Measurements from ENCODE around the gene CASP8.
"Not testable (repeated sequence)": the region's sequence is repeated elsewhere in the genome, so short reads cannot be mapped to it uniquely, and the experiment has no call there.

CASP8 gene

DNA sequence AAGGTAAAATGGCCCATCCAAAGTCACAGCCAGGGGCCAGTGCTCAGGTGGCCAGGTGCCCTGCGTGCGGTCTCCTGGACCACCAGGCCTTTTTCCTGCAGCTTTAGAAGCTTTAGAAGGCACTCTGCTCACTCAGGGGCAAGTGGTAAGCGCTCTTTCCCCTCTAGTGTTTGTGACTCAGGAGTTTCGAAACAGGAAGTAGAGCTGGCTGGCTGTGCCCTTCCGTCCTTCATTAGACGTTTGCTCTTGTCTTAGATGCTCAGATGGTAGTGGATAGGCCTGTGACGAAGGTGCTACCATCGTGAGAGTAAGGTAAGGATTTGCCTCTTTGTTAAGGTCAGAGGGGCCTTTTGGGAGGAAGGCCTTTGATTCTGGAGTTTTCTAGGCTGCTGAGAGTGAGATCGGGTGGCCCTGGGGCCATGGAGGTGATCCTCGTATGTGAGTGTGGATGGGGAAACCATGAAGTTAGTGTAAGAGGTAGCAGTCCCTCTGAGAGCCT, at the start of gene CASP8:
Gene CASP8 (plus strand): TSS at position 235 of the 499 bp plus-strand sequence. CDS start 5,951 bp downstream, outside the sequence.
- DNase-seq: peak; percentile 77

DNA sequence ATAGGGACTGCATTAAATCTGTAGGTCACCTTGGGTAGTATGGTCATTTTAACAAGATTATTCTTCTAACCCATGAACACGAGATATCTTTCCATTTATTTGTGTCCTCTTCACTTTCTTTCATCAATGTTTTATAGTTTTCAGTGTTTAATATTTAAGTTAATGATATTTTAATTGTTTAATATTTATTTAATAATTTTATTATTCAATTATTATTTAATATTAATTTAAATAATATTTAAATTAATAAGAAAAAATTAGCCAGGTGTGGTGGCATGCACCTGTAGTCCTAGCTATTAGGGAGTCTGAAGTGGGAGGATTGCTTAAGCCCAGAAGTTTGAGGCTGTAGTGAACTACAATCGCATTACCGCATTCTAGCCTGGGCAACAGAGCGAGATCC, 44.4 kb upstream of the CASP8 start:
- no peak for DNase-seq

DNA sequence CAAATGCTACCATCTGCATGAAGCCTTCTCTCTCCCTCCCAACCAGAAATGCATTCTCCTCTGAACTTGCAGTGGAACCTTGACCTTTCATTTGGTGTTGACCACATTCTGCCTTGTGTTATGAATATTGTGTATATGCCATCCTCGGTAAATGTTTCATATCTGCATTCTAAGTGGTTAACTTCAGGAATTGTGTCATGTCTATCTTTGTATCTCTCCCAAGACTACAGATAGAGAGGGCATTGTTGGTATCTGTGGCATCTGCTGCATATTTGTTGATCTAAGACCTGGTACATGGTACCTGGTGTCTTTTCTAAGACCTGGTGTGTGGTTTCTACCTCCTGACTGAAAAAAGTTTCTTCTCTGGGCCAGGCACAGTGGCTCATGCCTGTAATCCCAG, 43.4 kb upstream of the CASP8 start:
- no peak for DNase-seq

DNA sequence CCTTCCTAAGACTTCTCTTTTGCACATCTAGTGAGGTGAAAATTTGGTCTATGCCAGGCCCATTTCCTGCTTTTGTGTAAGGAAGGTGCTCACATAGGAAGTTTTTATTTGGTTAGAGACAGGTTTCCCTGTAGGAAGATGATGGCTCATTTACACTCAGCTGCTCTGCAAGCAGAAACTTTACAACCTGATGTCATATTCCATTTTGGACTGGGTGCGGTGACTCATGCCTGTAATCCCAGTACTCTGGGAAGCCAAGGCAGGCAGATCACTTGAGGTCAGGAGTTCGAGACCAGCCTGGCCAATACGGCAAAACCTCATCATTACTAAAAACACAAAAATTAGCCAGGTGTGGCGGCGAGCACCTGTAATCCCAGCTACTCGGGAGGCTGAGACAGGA, 41.6 kb upstream of the CASP8 start:
- no peak for DNase-seq

DNA sequence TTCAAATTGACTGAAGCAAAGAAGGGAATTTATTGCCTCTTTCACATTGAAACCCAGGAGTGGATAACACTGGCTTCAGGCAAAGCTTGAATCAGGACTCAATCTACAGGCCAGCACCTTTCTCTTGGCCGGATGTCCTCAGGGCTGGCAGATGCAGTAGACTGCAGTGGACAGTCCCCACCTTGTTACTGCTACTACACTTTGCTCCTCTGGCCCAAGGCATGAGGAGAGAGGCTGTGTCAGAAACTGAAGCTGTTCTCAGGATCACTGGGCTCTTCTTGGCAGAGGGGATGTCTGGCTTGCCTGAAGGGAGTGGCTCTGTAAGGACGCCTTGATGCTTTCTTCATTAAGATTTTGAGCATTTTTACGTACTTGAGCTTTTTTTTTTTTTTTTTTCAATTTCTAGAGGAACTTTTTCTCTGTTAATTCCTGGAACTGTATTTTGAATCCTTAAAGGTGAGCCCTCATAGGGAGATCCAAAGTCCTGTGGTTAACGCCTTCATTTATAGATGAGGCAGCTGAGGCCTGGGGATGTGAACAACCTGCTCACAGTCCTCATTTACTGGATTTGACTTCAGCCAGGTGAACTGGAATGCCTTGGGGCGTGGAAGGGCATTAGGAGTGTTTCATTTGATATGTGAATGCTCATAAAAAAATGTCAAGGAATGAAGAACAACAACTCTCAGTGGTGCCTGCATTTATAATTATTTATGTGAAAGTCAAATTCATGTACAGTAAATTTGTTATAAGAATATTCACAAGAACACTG, 40.8 kb upstream of the CASP8 start:
- DNase-seq: no peak

DNA sequence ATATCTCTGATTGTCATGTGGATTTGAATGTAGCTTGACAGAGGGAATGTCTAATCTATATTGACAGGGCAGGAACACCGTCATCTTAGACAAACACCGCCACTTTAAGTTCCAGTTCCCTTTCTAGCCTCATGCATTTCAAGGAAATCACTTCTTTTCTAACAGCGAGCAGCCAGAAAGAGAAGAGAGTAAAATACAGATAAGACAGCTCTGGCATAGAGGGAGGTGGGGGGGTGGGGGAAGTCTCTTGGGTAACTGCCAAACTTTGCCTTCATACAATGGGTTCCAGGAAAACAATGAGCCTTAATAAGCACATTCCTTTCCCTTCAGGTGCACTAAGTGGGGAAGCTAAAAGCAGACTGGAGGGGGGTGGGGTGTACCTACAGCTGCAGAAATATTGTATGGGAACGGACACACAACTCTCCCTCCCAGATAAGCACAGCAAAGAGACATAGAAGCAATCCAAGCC, 40.2 kb upstream of the CASP8 start:
- peak; percentile 41 for DNase-seq

DNA sequence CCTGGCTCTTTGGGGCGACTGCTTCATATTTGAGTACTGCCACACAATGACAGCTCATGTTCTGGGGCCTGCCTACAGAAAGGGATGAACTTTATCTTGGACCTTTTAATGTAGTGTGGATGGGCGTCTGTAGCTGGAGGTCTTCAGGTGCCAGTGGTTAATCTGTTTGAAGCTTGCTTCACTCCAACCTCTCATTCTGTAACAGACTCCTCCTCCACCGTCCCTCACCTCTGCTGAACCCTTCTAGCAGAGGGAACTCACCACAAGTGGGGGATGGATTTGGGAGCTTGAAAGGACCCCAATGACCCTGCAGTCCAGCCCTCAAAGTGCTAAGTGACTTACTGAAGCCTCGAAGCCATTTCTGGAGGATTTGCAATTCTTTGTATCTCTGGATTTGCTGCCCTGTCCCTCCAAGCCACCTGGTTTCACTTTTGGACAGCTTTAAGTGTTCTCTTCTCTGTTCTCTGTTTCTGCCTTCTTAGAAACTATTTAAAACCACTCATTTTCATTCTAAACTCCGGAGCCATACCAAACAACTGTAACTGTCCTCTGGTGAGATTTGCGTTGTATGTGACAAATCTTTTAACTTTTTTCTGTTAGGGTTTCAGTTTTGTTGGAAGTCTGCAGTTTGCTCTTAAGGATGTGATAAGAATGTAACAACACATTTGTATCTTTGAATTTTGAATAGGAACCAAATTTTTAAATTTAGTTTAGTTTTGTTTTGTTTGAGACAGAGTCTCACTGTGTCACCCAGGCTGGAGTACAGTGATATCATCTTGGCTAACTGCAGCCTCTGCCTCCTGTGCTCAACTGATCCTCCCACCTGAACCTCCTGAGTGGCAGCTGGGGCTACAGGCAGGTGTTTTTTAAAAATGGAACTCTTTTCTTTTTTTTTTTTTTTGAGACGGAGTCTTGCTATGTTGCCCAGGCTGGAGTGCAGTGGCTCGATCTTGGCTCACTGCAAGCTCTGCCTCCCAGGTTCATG, 37.0 kb upstream of the CASP8 start:
- no peak for DNase-seq

DNA sequence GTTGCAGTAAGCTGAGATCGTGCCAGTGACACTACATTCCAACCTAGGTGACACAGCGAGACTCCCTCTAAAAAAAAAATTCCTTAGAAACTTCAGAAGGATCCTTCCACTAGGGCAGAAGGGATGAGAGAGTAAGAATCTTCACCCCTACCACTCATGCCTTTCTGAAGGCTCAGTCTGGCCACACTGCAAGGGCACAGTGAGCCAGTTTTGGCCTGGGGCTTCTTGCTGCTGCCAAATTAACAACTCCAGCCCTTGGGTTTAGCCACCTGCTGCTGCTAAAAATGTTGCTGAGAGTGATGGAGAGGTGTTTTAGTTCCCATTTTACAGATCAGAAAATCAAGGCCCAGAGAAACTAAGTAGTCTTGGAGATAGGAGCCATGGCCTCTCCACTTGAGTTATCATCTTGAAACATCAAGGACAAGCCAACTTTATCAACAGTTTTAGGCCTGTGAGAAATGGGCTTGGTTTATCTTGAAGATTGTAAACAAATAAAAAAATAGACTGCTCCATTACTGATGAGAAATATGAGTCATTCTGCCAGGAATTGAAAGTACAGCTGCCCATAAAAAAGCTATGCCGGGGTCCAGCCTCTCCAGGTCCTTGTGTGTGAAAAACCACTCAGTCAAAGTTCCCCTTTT, 31.9 kb upstream of the CASP8 start:
- DNase-seq: no peak

DNA sequence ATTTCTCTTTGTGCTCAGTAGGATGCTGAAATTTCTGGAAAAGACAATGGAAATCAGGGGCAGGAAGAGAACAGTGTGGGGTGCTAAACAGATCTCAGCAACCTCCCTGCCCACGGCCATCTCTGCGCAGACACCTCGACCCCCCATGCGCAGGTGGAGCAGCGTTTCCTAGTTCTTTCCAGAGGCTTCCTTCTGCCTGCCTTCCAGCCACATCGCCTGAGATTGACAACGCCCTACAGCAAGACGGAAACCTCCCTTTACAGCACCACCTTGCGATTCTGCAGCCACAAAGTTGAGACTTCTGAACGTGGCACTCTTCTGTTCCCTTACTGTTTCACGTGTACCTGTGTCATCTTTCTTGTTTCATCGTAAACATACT, 31.4 kb upstream of the CASP8 start:
- DNase-seq: peak; percentile 43

DNA sequence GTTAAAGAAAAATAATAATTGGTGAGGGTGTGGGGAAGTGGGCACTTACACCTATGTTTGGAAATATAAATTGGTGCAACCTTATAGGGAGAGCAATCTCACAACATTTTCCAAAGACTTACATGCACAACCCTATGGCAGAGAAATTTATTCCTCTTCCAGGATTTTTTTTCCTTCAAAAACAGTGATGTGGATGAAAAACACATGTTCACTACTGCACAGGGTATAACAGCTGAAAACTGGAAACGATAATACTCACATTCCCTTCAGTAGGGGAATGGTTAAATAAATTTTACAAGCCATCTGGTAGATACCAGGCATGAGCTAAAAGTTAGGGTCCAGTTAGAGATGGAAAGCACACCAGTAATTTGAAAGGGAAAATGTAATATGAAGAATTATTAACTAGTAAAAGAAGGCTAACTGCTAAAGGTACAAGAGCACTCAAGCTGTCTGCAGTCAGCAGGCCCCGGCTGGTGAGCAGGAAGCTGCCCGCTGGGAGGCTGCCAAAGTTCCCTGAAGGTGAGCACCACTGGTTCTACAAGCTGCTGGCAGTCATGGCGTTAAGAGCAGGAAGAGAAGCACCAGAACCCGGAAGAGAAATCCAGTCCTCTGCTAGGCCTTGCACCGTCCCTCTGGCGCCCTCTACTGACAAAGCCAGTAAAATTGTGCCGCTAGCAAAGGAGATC, 28.4 kb upstream of the CASP8 start:
- peak; percentile 95 for DNase-seq

DNA sequence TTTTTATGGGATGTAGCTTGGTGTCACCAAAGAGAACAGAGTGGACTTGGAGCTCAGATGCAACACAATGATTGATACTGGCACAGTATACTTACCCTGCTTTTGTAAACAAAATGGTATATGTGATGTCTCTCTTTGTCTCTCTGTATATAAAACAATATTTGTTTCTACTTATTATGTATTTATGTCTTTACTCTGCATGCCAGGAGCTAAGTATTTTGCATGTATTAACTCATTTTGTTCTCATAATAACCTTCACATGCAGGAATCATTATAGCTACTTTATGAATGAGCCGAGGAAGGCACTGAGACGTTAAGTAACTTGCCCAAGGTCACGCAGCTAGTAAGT, 27.9 kb upstream of the CASP8 start:
- no peak for DNase-seq

DNA sequence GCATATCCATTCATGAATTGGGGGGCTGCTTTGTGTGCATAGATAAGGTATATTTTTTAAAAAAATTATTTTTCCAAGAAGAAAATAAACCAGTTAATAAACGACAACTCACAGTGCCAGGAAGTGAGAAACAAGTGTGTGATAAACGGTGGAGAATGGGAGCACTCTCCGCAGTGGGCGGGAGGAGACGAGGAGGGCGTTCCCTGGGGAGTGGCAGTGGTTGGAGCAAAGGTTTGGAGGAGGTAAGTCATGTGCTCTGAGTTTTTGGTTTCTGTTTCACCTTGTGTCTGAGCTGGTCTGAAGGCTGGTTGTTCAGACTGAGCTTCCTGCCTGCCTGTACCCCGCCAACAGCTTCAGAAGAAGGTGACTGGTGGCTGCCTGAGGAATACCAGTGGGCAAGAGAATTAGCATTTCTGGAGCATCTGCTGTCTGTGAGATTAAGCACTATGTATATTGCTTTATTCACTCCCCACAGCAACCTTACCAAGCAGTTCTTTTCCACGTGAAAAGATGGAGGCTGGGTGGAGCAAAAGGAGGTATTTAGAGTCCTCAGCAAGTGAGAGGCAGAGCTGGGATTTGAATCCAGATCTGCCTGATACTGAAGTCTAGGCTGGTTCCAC, 27.0 kb upstream of the CASP8 start:
- peak; percentile 92 for DNase-seq

DNA sequence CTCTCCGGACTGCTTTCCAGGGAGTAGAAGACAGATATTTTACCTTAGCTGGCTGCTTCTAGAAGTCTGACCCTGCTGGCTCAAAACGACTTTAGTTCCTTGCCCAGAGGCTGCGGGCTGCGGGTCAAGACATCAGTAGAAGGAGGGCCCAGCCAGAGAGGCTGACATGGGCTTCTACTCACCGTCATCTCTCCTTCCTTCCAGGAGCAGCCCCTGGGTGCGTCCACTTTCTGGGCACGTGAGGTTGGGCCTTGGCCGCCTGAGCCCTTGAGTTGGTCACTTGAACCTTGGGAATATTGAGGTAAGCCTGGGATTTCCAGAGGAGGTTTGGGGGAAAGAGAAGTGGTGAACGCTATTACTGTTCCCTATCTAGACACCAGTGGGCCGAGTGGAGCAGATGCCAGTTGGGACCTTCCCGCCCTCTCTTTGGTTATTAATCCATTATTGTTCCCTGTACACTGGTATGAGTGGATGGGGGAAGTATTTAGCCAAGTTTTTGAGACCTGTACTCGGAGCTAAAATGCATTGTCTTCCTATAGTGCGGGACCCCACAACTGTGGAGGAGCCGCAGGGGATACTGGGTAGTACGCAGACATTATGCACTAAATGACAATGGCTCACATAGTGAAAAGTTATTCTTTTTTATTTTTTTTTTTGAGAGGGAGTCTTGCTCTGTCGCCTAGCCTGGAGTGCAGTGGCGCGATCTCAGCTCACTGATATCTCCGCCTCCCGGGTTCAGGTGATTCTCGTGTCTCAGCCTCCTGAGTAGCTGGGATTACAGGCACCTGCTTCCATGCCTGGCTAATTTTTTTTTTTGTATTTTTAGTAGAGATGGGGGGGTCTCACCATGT, 26.3 kb upstream of the CASP8 start:
- DNase-seq: peak; percentile 26

DNA sequence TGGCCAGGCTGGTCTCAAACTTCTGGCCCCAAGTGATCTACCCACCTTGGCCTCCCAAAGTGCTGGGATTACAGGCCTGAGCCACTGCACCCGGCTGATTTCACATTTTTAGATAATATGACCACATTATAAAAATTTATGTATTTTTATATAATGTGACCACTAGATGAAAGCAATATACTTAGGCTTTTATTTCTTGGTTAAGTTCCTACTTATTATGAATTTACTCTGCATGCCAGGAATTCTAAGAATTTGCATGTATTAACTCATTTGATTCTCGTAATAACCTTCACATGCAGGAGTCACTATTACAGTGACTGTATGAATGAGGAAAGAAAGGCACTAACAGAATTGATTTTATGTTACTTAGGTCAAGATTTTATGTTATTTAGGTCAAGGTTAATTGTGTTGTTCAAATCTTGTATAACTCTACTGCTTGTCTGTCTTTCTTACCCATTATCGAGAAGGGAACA, 25.6 kb upstream of the CASP8 start:
- no peak for DNase-seq

DNA sequence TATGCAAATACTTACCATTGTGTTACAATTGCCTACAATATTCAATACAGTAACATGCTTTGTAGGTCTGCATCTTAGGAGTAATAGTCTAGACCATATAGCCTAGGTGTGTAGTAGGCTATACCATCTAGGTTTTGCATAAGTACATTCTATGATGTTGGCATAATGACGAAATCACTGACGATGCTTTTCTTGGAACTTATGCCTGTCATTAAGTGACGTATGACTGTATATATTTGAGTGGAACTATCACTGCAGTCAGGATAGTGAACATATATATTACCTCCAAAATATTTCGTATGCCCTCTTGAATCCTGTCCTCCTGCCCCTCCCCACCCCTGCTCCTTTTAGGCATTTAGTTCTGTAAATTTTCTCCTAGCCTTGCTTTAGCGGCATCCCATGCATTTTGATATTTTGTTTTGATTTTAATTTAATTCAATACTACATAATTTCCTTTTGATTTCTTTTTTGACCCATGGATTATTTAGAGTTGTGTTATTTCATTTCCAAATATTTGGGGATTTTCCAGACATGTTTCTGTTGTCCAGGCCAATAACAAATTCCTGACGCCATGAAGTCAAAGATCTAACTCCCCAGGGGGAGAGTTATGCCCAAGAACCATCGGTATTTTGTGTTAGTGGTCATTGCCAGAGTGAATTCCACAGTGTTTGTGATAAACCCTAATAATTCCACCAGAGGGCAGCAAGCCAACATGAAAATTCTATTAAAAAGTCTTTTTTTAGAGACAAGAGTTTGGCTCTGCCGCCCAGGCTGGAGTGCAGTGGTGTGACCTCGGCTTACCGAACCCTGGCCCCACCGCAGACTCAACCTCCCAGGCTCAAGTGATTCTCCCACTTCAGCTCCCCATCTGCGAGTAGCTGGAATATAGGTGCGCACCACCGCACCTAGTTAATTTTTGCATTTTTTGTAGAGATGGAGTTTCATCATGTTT, 24.2 kb upstream of the CASP8 start:
- peak; percentile 67 for DNase-seq

DNA sequence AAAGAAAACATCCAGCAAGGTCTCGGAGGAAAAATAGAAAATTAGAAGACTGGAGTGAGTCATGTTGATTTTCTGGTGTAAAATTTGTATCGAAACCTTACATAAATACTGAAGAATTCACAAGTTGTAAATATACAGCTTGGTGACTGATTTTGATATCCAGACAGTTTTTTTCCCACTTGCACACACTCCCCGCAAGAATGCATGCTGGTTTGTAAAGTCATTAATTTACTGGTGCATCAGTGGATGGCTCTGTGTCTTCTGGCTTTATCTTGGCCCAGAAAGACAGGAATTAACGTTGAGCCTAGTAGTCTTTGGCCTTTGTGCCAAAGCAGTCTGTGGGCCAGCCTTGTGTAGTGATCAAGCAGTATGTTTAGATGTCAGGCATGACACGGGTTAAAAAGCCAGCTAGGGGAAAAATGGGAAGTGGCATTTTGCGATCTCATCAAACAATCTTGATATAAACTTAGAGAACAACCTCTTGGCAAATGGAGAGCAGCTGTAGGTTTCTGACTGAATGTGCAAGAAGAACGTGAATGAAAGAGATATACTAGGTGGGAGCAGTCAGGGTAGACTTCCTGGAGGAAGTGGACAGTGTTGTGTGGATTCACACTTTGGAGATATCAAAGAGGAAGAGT, 22.7 kb upstream of the CASP8 start:
- no peak for DNase-seq

DNA sequence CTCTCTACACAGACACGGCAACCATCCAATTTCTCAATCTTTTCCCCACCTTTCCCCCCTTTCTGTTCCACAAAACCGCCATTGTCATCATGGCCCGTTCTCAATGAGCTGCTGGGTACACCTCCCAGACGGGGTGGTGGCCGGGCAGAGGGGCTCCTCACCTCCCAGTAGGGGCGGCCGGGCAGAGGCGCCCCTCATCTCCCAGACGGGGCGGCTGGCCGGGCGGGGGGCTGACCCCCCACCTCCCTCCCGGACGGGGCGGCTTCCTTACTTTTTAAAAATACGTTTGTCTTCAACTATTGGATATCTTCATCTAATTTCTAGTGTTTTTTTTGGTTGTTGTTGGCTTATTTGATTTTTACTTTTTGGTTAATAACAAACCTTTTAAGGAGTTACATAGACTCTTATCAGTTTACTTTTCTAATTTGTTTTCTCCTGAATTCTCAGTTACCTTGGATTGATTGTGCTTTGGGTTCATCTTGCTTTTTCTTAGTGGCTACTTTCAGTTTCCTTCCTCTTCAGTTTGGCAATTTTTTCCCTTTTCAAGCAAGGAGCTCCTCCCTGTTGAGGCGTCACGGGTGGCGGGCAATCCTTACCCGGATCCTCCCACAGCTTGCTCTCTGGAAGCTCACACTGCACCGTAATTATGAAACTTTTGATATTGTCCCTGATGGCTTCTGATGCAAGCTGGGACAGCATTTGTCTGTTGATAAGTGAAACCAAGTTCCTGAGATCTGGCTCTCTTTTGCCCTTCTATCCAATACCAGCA, 21.0 kb upstream of the CASP8 start:
- DNase-seq: not testable (repeated sequence)

DNA sequence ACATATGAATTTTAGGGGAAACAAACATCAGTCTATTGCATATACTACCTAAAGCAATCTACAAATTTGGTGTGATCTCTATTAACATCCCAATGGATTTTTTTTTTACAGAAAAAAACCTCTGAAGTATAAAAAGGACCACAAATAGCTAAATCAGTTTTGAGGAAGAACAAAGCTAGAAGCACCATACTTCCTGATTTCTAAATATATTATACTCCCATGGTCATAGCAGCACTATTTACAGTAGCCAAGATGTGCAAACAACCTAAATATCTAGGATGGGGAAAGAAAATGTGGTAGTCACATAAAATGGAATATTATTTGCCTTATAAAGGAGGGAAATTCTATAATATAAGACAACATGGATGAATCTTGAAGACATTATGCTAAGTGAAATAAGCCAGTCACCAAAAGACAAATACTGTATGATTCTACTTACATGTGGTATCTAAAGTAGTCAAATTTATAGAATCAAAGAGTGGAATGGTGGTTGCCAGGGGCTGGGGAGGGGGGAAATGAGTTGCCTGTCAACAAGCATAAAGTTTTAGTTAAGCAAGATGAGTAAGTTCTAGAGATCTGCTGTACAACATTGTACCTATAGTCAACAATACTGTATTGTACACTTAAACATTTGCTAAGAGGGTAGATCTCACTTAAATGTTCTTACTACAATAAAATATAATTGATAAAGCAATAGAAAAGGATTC, 17.6 kb upstream of the CASP8 start:
- peak; percentile 33 for DNase-seq

All from CD4-positive, alpha-beta T cell treated with Interleukin-6 for 4 hours (primary cell).